ENCODE measurements around the gene ALPL. TPM values are rescaled to one million over a fixed set of nuclear protein-coding genes. Genes with fewer than 3 reads are reported as not detected.
"Not testable (repeated sequence)": the region's sequence is repeated elsewhere in the genome, so short reads cannot be mapped to it uniquely, and the experiment has no call there.

ALPL gene
- total RNA-seq: 1 to 10 TPM; 2.8 to 6.4 (median 4.4) TPM

DNA sequence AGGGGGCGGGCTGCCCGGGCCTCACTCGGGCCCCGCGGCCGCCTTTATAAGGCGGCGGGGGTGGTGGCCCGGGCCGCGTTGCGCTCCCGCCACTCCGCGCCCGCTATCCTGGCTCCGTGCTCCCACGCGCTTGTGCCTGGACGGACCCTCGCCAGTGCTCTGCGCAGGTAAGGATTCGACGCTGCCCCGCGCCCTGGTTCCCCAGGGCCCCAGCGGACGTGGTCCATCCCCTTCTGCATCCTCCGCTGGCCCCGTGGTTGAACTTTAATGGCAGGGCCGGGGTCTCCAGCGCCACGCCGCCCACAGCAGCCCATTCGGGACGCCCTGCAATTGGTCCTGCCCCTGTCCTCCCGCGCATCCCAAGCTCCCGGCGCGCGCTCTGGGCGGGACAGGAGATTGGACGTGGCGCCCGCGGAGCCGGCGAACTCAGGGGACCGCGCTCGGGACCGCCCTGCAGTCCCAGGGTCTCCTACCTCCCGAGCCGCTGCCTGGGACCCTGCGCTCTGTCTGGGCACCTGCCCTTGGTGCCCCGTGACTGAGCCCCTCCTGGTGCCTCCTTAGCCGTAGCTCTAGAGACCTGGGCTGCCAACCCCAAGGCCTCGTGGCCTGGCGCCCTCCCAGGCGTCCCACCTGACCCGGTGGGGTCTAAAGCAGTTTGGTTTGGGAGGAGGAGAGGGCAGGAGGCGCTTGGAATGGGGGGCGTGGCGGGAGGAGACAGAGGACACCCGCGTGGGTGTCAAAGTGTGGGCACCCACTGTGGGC is at the start of gene ALPL:
TSS of gene ALPL (plus strand) at position 73 of the 762 bp plus-strand sequence. CDS start 44,659 bp downstream, outside the sequence.
- no peak within 1 kb of the TSS for H3K4me3 ChIP-seq
- no peaks in the 10 kb centered on the region for H3K9me3 ChIP-seq
- peaks cover 0 to 9% of the 10 kb centered on the region in 2 donors for H3K4me1 ChIP-seq
- no peak for DNase-seq
- no peaks in the 10 kb centered on the region for H3K36me3 ChIP-seq
- intact Hi-C loops (cut with DNase I; ENCODE audit: low total_unique reads): no loop called here
- H3K27ac ChIP-seq: no peak within 1 kb of the TSS
- peaks cover 7 to 8% of the 10 kb centered on the region in 2 donors for H3K27me3 ChIP-seq
- TF ChIP-seq CTCF (IDR thresholded peaks at IDR 0.05) (no peak), POLR2A (IDR thresholded peaks at IDR 0.05) (no peak)

- H3K36me3 ChIP-seq; DNase-seq; H3K27ac ChIP-seq; H3K4me3 ChIP-seq; H3K27me3 ChIP-seq; intact Hi-C loops (cut with DNase I; ENCODE audit: low total_unique reads); H3K9me3 ChIP-seq; H3K4me1 ChIP-seq: not testable (repeated sequence)
Measured at GRCh38 chr1:21465127-21465526, 44.1 kb upstream of the ALPL start.

- H3K27me3 ChIP-seq; DNase-seq; H3K36me3 ChIP-seq; intact Hi-C loops (cut with DNase I; ENCODE audit: low total_unique reads); H3K4me1 ChIP-seq; H3K9me3 ChIP-seq; H3K4me3 ChIP-seq; H3K27ac ChIP-seq: not testable (repeated sequence)
Measured at GRCh38 chr1:21467946-21468345, 41.3 kb upstream of the ALPL start.

DNA sequence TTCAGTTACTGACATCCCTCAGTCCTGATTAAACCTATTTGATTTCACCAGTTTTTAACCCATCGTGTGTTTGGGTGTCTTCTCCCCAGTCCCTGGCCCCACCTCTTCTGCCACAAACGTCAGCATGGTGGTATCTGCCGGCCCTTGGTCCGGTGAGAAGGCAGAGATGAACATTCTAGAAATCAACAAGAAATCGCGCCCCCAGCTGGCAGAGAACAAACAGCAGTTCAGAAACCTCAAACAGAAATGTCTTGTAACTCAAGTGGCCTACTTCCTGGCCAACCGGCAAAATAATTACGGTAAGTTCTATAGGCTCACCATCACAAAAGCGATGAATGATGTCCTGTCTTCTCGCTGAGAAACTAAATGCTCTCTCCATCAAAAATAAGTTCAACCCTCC is 40.6 kb upstream of the ALPL start:
- TF ChIP-seq POLR2A (IDR thresholded peaks at IDR 0.05) (no peak), CTCF (IDR thresholded peaks at IDR 0.05) (no peak)
- DNase-seq: no peak
- no peaks in the 10 kb centered on the region for H3K4me1 ChIP-seq
- no peaks in the 10 kb centered on the region for H3K9me3 ChIP-seq
- no peak overlapping the region for H3K27ac ChIP-seq
- H3K36me3 ChIP-seq: no peaks in the 10 kb centered on the region
- H3K27me3 ChIP-seq: no peaks in the 10 kb centered on the region
- intact Hi-C loops (cut with DNase I; ENCODE audit: low total_unique reads): no loop called here
- no peak overlapping the region for H3K4me3 ChIP-seq

DNA sequence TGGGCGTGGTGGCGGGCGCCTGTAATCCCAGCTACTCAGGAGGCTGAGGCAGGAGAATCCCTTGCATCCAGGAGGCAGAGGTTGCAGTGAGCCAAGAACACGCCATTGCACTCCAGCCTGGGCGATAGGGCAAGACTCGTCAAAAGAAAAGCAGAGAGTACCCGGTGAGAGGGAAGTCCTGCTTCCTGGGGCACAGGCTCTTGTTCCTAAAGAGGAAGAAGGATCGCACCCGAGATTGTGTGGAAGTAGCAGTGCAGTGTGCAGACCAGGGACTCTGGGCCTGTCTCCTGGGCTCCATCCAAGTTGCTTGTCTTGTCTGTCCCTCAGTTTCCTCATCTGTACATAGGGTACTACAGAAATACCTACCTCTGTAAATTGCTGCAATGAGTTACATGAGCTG is 39.6 kb upstream of the ALPL start:
- H3K27ac ChIP-seq: no peak overlapping the region
- H3K36me3 ChIP-seq: no peaks in the 10 kb centered on the region
- no peaks in the 10 kb centered on the region for H3K9me3 ChIP-seq
- no peaks in the 10 kb centered on the region for H3K4me1 ChIP-seq
- no peak for DNase-seq
- H3K27me3 ChIP-seq: no peaks in the 10 kb centered on the region
- no peak for TF ChIP-seq CTCF (IDR thresholded peaks at IDR 0.05)
- no peak for TF ChIP-seq POLR2A (IDR thresholded peaks at IDR 0.05)
- H3K4me3 ChIP-seq: no peak overlapping the region
- intact Hi-C loops (cut with DNase I; ENCODE audit: low total_unique reads): no loop called here

DNA sequence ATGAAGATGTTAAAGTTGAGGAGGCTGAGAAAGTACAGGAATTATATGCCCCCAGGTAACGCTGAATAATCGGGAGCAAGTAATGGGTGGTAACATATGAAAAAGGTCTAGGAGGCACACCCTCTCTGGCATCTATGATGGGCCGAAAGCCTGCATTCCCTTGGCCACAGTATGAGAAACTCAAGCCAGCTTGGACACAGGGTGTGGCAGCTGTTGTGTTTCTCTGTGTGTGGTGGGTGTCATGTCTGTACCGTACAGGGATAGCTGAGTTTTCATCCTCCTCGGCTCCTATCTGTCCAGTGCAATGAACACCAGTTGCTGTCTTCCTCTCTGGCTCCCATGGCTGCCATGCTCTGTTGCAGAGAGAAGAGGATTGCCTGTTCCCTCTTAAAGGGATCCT is 36.4 kb upstream of the ALPL start:
- Histone ChIP-seq H3K4me3 (no peak overlapping the region), H3K27ac (no peak overlapping the region), H3K27me3 (no peaks in the 10 kb centered on the region), H3K36me3 (no peaks in the 10 kb centered on the region), H3K4me1 (no peaks in the 10 kb centered on the region), H3K9me3 (no peaks in the 10 kb centered on the region)
- no peak for TF ChIP-seq CTCF (IDR thresholded peaks at IDR 0.05)
- no peak for DNase-seq
- intact Hi-C loops (cut with DNase I; ENCODE audit: low total_unique reads): no loop called here

All from uterus (tissue), 4 donors.